Sigmoid colon (tissue), 4 donors: ENCODE measurements around the gene TMEM240.

Experiments used
- POLR2AphosphoS5 ChIP-seq, 4 donors: sonication (generic); formaldehyde crosslinking; IDR thresholded peaks; one replicate each; pipeline ENCODE4 v1.6.1; 2017; ENCODE audit warnings: antibody characterized with exemption in 4 of 4
- TF ChIP-seq, protein P1 (sequence below), 4 experiments: fragments of 450-650 bp in 3 of 4; fragments of 200-600 bp in 1 of 4; IDR thresholded peaks; one replicate each; pipeline ENCODE4 v1.5.1; 2016 to 2019; ENCODE audit warnings: antibody characterized with exemption in 4 of 4, mild to moderate bottlenecking in 3 of 4, moderate library complexity in 2 of 4

DNA sequence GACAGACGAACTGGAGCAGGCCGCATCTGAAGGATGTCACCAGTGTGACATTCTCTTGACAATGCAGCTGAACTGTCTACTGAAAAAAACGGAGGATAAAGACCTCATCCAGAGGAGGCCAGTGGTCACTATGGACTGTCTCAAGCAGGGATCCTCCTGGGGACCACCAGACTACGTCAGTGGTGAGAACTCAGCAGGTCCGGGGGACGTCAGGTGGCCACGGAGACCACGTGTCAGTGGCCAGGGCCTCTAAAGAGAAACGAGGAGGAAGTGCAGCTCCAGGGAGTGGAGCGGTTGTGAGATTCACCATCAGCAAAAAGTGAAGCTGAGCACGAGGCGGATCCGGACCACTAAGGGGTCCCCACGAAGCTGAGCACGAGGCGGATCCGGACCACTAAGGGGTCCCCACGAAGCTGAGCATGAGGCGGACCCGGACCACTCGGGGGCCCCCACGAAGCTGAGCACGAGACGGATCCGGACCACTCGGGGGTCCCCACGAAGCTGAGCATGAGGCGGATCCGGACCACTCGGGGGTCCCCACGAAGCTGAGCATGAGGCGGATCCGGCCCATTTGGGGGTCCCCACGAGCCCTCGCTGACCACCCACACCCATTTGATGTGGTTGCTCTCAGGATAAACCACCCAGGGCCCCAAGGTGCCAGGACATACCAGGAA, 13.5 kb upstream of the TMEM240 start:
- TF ChIP-seq, protein P1, sequence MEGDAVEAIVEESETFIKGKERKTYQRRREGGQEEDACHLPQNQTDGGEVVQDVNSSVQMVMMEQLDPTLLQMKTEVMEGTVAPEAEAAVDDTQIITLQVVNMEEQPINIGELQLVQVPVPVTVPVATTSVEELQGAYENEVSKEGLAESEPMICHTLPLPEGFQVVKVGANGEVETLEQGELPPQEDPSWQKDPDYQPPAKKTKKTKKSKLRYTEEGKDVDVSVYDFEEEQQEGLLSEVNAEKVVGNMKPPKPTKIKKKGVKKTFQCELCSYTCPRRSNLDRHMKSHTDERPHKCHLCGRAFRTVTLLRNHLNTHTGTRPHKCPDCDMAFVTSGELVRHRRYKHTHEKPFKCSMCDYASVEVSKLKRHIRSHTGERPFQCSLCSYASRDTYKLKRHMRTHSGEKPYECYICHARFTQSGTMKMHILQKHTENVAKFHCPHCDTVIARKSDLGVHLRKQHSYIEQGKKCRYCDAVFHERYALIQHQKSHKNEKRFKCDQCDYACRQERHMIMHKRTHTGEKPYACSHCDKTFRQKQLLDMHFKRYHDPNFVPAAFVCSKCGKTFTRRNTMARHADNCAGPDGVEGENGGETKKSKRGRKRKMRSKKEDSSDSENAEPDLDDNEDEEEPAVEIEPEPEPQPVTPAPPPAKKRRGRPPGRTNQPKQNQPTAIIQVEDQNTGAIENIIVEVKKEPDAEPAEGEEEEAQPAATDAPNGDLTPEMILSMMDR (IDR thresholded peaks at IDR 0.05) = no peak
- no peak for TF ChIP-seq POLR2AphosphoS5 (IDR thresholded peaks at IDR 0.05)
